Suprapubic skin (tissue), 4 donors: ENCODE results near the gene CCNJL.

Source experiments
- CTCF ChIP-seq, 2 donors: fragments of 200-600 bp in 1 of 2; fragments of 450-650 bp in 1 of 2; sonication (generic) in 1 of 2; IDR thresholded peaks; one replicate each; pipeline ENCODE4 v1.5.1; 2016 to 2019; ENCODE audit warnings: antibody characterized with exemption in 2 of 2, mild to moderate bottlenecking in 1 of 2, moderate library complexity in 1 of 2
- EP300 ChIP-seq: sonication (generic); formaldehyde crosslinking; IDR thresholded peaks from one replicate; pipeline ENCODE4 v1.6.1; 2017; ENCODE audit warnings: antibody characterized with exemption
- POLR2A ChIP-seq, 2 donors: fragments of 450-650 bp; IDR thresholded peaks; one replicate each; pipeline ENCODE4 v1.6.1; 2017; ENCODE audit warnings: antibody characterized with exemption in 2 of 2, mild to moderate bottlenecking in 2 of 2, moderate library complexity in 2 of 2
- POLR2AphosphoS5 ChIP-seq, 3 donors: sonication (generic); formaldehyde crosslinking; IDR thresholded peaks; one replicate each; pipeline ENCODE4 v1.6.1; 2017; ENCODE audit warnings: antibody characterized with exemption in 3 of 3

- TF ChIP-seq CTCF (IDR thresholded peaks at IDR 0.05) (no peak), EP300 (no peak), POLR2AphosphoS5 (IDR thresholded peaks at IDR 0.05) (no peak), POLR2A (IDR thresholded peaks at IDR 0.05) (no peak)
Observed at GRCh38 chr5:160271396-160271795, 41.0 kb downstream of the CCNJL start.
